Mesodermal cell (in vitro differentiated cells): ENCODE results near the gene UMODL1.
"Not testable (repeated sequence)": the region's sequence is repeated elsewhere in the genome, so short reads cannot be mapped to it uniquely, and the experiment has no call there.

Experiments
- H3K27ac ChIP-seq: 2 replicates; pipeline ENCODE4 v1.7.0; 2013; ENCODE audit warnings: mild to moderate bottlenecking, low read depth, low read length, moderate library complexity; ENCODE audit not compliant: severe bottlenecking
- H3K36me3 ChIP-seq: 2 replicates; pipeline ENCODE4 v1.7.1; 2013; ENCODE audit warnings: mild to moderate bottlenecking, low read length, moderate library complexity; ENCODE audit not compliant: control insufficient read depth, insufficient read depth
- H3K4me1 ChIP-seq: one replicate; pipeline ENCODE4 v1.7.1; 2013; ENCODE audit warnings: mild to moderate bottlenecking, low read length; ENCODE audit not compliant: insufficient read depth, control insufficient read depth, poor library complexity, severe bottlenecking
- H3K4me3 ChIP-seq: 2 replicates; pipeline ENCODE4 v1.7.0; 2013; ENCODE audit warnings: low read length, control low read depth, mild to moderate bottlenecking; ENCODE audit not compliant: insufficient read depth, poor library complexity, severe bottlenecking; ENCODE audit errors: extremely low read depth
- H3K9me3 ChIP-seq: 2 replicates; pipeline ENCODE4 v1.7.1; 2013; ENCODE audit warnings: mild to moderate bottlenecking, low read length, moderate library complexity; ENCODE audit not compliant: control insufficient read depth
- WGBS, 2 experiments: methylation state at CpG; one replicate each; pipeline ENCODE4 v1.1.5; 2013; ENCODE audit warnings: missing lambda C conversion rate in 2 of 2; ENCODE audit not compliant: insufficient coverage in 2 of 2; 5-methylcytosine and 5-hydroxymethylcytosine counted together

The UMODL1 gene

GRCh38 chr21:42115136-42115683, 44.1 kb downstream of the UMODL1 start:
- Histone ChIP-seq H3K36me3 (no peaks in the 10 kb centered on the region), H3K4me3 (no peak overlapping the region), H3K9me3 (no peaks in the 10 kb centered on the region), H3K27ac (no peak overlapping the region), H3K4me1 (no peaks in the 10 kb centered on the region)
- WGBS, 2 experiments = 86 to 90% methylated on average over 7 of the region's 8 CpGs

- H3K9me3 ChIP-seq, H3K4me3 ChIP-seq, H3K4me1 ChIP-seq, H3K27ac ChIP-seq, H3K36me3 ChIP-seq: not testable (repeated sequence)
- 85 to 94% methylated on average over 2 to 4 of the region's 6 CpGs for WGBS, 2 experiments
These were observed 45.4 kb downstream of the UMODL1 start for GRCh38 chr21:42116551-42116950.

GRCh38 chr21:42117229-42117966, 46.3 kb downstream of the UMODL1 start:
- Histone ChIP-seq H3K27ac (no peak overlapping the region), H3K4me3 (no peak overlapping the region), H3K36me3 (no peaks in the 10 kb centered on the region), H3K9me3 (no peaks in the 10 kb centered on the region), H3K4me1 (no peaks in the 10 kb centered on the region)
- 45 to 50% methylated on average over 8 to 9 of the region's 15 CpGs for WGBS, 2 experiments

- H3K9me3 ChIP-seq = no peaks in the 10 kb centered on the region
- H3K27ac ChIP-seq = no peak overlapping the region
- 84 to 94% methylated on average over 6 to 9 of the region's 12 CpGs for WGBS, 2 experiments
- no peaks in the 10 kb centered on the region for H3K36me3 ChIP-seq
- H3K4me3 ChIP-seq = no peak overlapping the region
- H3K4me1 ChIP-seq = no peaks in the 10 kb centered on the region
These were observed 47.1 kb downstream of the UMODL1 start for GRCh38 chr21:42117967-42118780.

DNA sequence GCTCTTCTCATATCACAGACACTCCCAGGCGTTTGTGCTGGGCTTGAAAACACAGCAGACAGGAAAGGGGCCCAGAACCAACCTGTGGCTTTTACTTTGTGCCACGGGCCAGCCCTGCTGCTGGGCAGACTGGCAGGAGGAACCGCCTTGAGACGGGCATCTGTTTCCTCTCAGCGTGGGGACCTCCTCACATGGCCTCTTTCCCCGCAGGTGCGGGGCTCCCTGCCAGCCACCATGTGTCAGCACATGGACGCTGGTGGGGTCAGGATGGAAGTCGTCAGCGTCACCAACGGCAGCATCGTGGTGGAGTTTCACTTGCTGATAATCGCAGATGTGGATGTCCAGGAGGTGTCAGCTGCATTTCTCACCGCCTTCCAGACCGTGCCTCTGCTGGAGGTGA, 47.8 kb downstream of the UMODL1 start:
- Histone ChIP-seq H3K4me1 (no peaks in the 10 kb centered on the region), H3K4me3 (no peak overlapping the region), H3K36me3 (no peaks in the 10 kb centered on the region), H3K27ac (no peak overlapping the region), H3K9me3 (no peaks in the 10 kb centered on the region)
- 87 to 90% methylated on average over 13 to 14 of the region's 15 CpGs for WGBS, 2 experiments

DNA sequence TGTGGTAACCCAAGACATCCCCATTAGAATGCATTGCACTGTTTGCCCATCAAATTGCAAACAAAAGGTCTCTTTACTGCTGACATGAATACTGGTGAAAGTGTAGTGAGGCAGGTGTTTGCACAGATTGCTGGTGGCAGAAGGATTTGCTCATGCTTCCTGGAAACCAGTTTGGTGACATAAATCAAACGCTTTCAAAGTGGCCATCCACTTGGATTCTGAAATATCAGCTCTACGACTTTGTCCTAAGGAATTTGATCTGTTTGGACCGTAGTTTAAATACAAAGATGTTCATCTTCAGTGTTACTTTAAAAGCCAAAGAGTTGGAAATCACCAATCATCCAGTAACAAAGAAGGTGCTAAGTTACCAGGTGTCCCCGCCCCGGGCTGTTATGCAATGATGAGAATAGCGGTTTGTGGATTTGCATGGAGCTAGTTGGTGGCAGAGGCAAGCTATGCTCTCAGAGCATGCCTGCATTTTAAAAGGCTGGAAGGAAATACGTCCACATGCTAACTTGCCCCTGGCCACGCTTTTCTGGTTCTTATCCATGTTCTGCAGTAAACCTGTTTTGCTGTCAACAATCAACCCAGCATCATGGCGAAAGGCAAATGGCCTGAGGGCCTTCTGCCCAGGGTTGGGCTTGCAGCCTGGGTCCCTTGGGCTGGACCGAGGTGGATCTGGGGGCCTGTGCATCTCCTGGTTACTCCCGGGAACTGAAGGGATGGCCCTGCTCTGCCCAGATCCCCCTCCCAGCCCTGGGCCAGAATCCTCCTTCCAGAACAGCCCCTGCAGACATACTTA, 49.2 kb downstream of the UMODL1 start:
- Histone ChIP-seq H3K4me3 (no peak overlapping the region), H3K4me1 (no peaks in the 10 kb centered on the region), H3K9me3 (no peaks in the 10 kb centered on the region), H3K36me3 (no peaks in the 10 kb centered on the region), H3K27ac (no peak overlapping the region)
- 70 to 81% methylated on average over 9 to 10 of the region's 11 CpGs for WGBS, 2 experiments

GRCh38 chr21:42120903-42121535, 49.9 kb downstream of the UMODL1 start:
- H3K4me1 ChIP-seq = peaks cover 3% of the 10 kb centered on the region
- H3K27ac ChIP-seq = no peak overlapping the region

GRCh38 chr21:42121794-42122193, 50.7 kb downstream of the UMODL1 start:
- H3K27ac ChIP-seq = no peak overlapping the region

More at GRCh38 chr21:42120903-42121535, 49.9 kb downstream of the UMODL1 start:
- Histone ChIP-seq H3K36me3 (no peaks in the 10 kb centered on the region), H3K9me3 (no peaks in the 10 kb centered on the region), H3K4me3 (no peak overlapping the region)
- 65 to 71% methylated on average over 8 to 13 of the region's 13 CpGs for WGBS, 2 experiments

GRCh38 chr21:42122398-42122797, 51.3 kb downstream of the UMODL1 start:
- H3K36me3 ChIP-seq = no peaks in the 10 kb centered on the region
- 89 to 100% methylated on average over 3 to 8 of the region's 13 CpGs for WGBS, 2 experiments
- no peak overlapping the region for H3K4me3 ChIP-seq
- peaks cover 3% of the 10 kb centered on the region for H3K4me1 ChIP-seq
- H3K27ac ChIP-seq = no peak overlapping the region
- no peaks in the 10 kb centered on the region for H3K9me3 ChIP-seq

More at GRCh38 chr21:42121794-42122193, 50.7 kb downstream of the UMODL1 start:
- Histone ChIP-seq H3K36me3 (no peaks in the 10 kb centered on the region), H3K9me3 (no peaks in the 10 kb centered on the region), H3K4me1 (peaks cover 3% of the 10 kb centered on the region), H3K4me3 (no peak overlapping the region)
- 83 to 95% methylated on average over 4 of the region's 4 CpGs for WGBS, 2 experiments

DNA sequence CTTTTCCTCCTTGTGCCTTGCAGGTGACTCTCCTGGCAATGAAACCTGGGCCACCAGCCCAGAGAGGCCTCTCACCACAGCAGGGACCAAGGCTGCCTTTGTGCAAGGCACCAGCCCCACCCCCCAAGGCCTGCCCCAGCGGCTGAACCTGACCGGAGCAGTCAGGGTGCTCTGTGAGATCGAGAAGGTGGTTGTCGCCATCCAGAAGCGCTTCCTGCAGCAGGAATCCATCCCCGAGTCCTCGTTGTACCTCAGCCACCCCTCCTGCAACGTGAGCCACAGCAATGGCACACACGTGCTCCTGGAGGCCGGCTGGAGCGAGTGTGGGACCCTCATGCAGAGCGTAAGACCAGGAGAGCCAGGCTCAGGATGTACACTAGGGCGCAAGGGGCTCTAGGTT, 51.7 kb downstream of the UMODL1 start:
- 85% methylated on average over 12 to 13 of the region's 13 CpGs for WGBS, 2 experiments
- Histone ChIP-seq H3K9me3 (no peaks in the 10 kb centered on the region), H3K4me1 (peaks cover 3% of the 10 kb centered on the region), H3K4me3 (no peak overlapping the region), H3K27ac (no peak overlapping the region), H3K36me3 (no peaks in the 10 kb centered on the region)
